ENCODE data around the gene FAM25G.
"Not testable (repeated sequence)": the region's sequence is repeated elsewhere in the genome, so short reads cannot be mapped to it uniquely, and the experiment has no call there.

GRCh38 chr10:47472072-47472471 is 19.4 kb downstream of the FAM25G start:
- not testable (repeated sequence) for TF ChIP-seq CTCF, EZH2phosphoT487 (IDR thresholded peaks at IDR 0.05; ENCODE audit: low read length)
